ENCODE measurements around the gene SPEN.

SPEN gene

DNA sequence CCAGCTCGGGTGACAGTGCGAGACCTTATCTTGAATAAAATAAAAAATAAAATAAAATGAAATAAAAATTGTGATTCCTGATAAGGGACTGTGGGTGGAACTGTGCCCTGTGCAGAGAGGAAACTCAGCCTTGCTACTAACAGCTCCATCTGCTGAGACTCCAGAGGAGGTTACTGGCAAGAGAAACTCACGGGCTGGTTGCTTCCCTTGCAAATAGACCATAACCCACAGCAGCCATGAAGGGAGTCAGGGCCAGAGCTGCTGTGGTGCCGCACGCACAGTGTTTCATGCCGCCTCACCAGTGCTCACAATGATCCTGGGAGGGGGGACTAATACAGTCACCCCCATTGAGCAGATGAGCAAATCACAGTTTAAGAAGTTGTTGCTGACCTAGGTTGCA, 114.7 kb downstream of the SPEN start:
- H3K27me3 Mint-ChIP-seq, result no peaks in the 10 kb centered on the region
- H3K4me1 Mint-ChIP-seq, result peaks cover 55% of the 10 kb centered on the region
- H3K4me3 Mint-ChIP-seq, result no peak overlapping the region
- H3K9me3 Mint-ChIP-seq, result no peaks in the 10 kb centered on the region
- no peak for DNase-seq
- H3K36me3 Mint-ChIP-seq, result peaks cover 21% of the 10 kb centered on the region
- CTCF ChIA-PET, result interaction anchor here (1.0 to 1.5 kb wide), 2 partner anchors 11 to 159 kb away, joined by 3 read pairs; no protein-coding TSS in a partner anchor
- H3K27ac Mint-ChIP-seq, result no peak overlapping the region

DNA sequence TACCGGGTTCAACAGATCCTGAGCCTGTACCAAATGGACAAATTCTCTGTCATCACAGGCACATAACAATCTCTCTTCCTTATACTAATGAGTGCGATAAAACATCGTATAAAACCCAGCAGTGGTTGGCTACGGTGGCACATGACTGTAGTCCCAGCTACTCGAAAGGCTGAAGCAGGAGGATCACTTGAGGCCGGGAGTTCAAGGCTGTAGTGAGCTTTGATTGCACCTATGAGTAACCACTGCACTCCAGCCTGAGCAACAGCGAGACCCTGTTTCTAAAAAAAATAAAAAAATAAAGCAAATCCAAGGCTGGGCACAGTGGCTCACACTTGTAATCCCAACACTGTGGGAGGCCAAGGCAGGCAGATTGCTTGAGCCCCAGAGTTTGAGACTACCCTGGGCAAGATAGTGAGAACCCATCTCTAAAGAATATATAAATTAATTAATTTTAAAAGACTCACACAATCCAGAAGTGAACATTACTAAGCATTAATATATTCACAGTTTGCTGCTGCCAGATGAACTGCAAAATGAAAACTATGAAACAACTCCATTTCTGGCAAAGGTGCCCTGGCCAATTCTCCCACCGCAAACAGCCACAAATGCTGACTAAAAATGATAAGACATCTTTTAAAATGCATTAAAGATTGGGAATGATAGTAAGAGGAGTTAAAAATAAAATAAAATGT, 115.3 kb downstream of the SPEN start:
- Mint-ChIP-seq H3K4me1 (peaks cover 55% of the 10 kb centered on the region), H3K4me3 (no peak overlapping the region), H3K36me3 (peaks cover 22% of the 10 kb centered on the region), H3K27ac (peak overlapping the region; percentile 74), H3K27me3 (no peaks in the 10 kb centered on the region), H3K9me3 (no peaks in the 10 kb centered on the region)
- no peak for DNase-seq
- CTCF ChIA-PET, result interaction anchor here (1.0 to 1.5 kb wide), 2 partner anchors 12 to 159 kb away, joined by 3 read pairs; no protein-coding TSS in a partner anchor

DNA sequence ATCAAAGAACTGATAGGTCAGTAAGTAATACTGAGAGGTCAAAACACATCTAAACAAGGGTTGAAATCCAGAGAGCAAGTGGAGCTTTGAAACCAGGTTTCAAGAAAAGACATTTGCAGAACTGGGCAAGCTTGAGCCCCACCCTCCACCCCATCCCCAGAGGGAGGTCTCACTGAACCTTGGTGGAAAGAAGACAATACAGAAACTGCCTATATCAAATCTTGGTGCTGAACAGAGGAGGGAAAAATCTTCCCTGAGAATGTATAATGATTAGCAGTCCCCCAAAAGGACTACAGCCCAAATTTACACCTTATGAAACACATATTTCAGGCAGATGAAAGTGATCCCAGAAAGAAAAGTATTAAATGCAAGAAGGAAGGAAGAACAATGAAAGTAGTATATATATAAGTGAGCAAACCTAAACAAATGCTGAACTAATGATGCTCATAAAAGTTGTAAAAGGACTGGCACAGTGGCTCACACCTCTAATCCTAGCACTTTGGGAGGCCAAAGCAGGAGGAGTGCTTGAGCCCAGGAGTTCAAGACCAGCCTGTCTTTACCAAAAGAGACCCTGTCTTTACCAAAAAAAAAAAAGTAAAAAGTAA, 116.0 kb downstream of the SPEN start:
- H3K27me3 Mint-ChIP-seq, result no peaks in the 10 kb centered on the region
- peak overlapping the region; percentile 74 for H3K27ac Mint-ChIP-seq
- H3K4me3 Mint-ChIP-seq, result no peak overlapping the region
- no peak for DNase-seq
- peaks cover 28% of the 10 kb centered on the region for H3K36me3 Mint-ChIP-seq
- no peaks in the 10 kb centered on the region for H3K9me3 Mint-ChIP-seq
- peaks cover 57% of the 10 kb centered on the region for H3K4me1 Mint-ChIP-seq
- CTCF ChIA-PET, result no interaction called here

- no peak for DNase-seq
- Mint-ChIP-seq H3K27me3 (no peaks in the 10 kb centered on the region), H3K4me3 (no peak overlapping the region), H3K4me1 (peaks cover 56% of the 10 kb centered on the region), H3K27ac (peak overlapping the region; percentile 37), H3K36me3 (peaks cover 28% of the 10 kb centered on the region), H3K9me3 (no peaks in the 10 kb centered on the region)
- CTCF ChIA-PET, result interaction anchor here (0.7 kb wide), 1 partner anchor 9 kb away, joined by 3 read pairs; no protein-coding TSS in a partner anchor
Measured at GRCh38 chr1:15963968-15964648, 116.6 kb downstream of the SPEN start.

GRCh38 chr1:15965228-15965767, 117.8 kb downstream of the SPEN start:
- H3K27ac Mint-ChIP-seq, result peak overlapping the region; percentile 86
- peaks cover 54% of the 10 kb centered on the region for H3K4me1 Mint-ChIP-seq
- H3K36me3 Mint-ChIP-seq, result peaks cover 37% of the 10 kb centered on the region
- H3K27me3 Mint-ChIP-seq, result no peaks in the 10 kb centered on the region
- DNase-seq, result no peak
- no peak overlapping the region for H3K4me3 Mint-ChIP-seq
- H3K9me3 Mint-ChIP-seq, result no peaks in the 10 kb centered on the region
- CTCF ChIA-PET, result no interaction called here

- H3K4me3 Mint-ChIP-seq, result peak overlapping the region; percentile 39
- H3K27ac Mint-ChIP-seq, result peak overlapping the region; percentile 86
- peaks cover 56% of the 10 kb centered on the region for H3K4me1 Mint-ChIP-seq
- CTCF ChIA-PET, result interaction anchor here (0.6 kb wide), 1 partner anchor 341 kb away, joined by 4 read pairs; no protein-coding TSS in a partner anchor
- H3K36me3 Mint-ChIP-seq, result peaks cover 43% of the 10 kb centered on the region
- peak; percentile 69 for DNase-seq
- no peaks in the 10 kb centered on the region for H3K27me3 Mint-ChIP-seq
- H3K9me3 Mint-ChIP-seq, result no peaks in the 10 kb centered on the region
Measured at GRCh38 chr1:15966081-15966955, 118.8 kb downstream of the SPEN start.

- CTCF ChIA-PET, result no interaction called here
- H3K4me3 Mint-ChIP-seq, result no peak overlapping the region
Measured at GRCh38 chr1:15966956-15967344, 119.4 kb downstream of the SPEN start.

GRCh38 chr1:15968172-15968571, 120.7 kb downstream of the SPEN start:
- Mint-ChIP-seq H3K27ac (no peak overlapping the region), H3K4me3 (no peak overlapping the region)

More at GRCh38 chr1:15966956-15967344, 119.4 kb downstream of the SPEN start:
- H3K36me3 Mint-ChIP-seq, result peaks cover 45% of the 10 kb centered on the region
- no peaks in the 10 kb centered on the region for H3K9me3 Mint-ChIP-seq
- peak overlapping the region; percentile 42 for H3K27ac Mint-ChIP-seq
- DNase-seq, result no peak
- H3K4me1 Mint-ChIP-seq, result peaks cover 57% of the 10 kb centered on the region
- no peaks in the 10 kb centered on the region for H3K27me3 Mint-ChIP-seq

GRCh38 chr1:15969321-15969880, 121.9 kb downstream of the SPEN start:
- no peaks in the 10 kb centered on the region for H3K9me3 Mint-ChIP-seq
- peaks cover 58% of the 10 kb centered on the region for H3K36me3 Mint-ChIP-seq
- H3K4me3 Mint-ChIP-seq, result no peak overlapping the region
- no peak overlapping the region for H3K27ac Mint-ChIP-seq
- no peaks in the 10 kb centered on the region for H3K27me3 Mint-ChIP-seq
- no peak for DNase-seq
- CTCF ChIA-PET, result no interaction called here
- peaks cover 54% of the 10 kb centered on the region for H3K4me1 Mint-ChIP-seq

More at GRCh38 chr1:15968172-15968571, 120.7 kb downstream of the SPEN start:
- Mint-ChIP-seq H3K4me1 (peaks cover 59% of the 10 kb centered on the region), H3K36me3 (peaks cover 56% of the 10 kb centered on the region), H3K9me3 (no peaks in the 10 kb centered on the region), H3K27me3 (no peaks in the 10 kb centered on the region)
- no peak for DNase-seq
- CTCF ChIA-PET, result no interaction called here

DNA sequence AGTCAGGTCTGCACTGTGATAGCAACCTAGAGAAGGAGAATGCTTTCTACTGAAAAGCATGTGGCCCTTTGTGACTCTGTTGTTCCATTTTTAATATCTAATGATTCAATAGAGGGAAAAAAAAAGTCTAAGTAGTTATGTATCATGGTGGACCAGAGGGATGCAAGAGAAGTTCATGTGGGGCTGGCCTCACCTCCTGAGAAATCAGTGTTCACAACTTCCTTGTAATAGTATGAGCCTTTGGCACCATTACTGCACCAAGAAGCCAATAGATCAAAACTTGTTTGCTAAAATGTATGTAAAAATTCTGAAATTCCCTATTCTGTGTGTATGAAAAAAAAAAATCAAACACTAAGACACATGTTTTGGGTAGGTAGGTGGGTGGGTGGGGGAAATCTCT, 123.4 kb downstream of the SPEN start:
- DNase-seq, result no peak
- no peak overlapping the region for H3K4me3 Mint-ChIP-seq
- CTCF ChIA-PET, result no interaction called here
- no peaks in the 10 kb centered on the region for H3K27me3 Mint-ChIP-seq
- H3K4me1 Mint-ChIP-seq, result peaks cover 51% of the 10 kb centered on the region
- no peaks in the 10 kb centered on the region for H3K9me3 Mint-ChIP-seq
- H3K36me3 Mint-ChIP-seq, result peaks cover 51% of the 10 kb centered on the region
- no peak overlapping the region for H3K27ac Mint-ChIP-seq

GRCh38 chr1:15972409-15972808, 124.9 kb downstream of the SPEN start:
- CTCF ChIA-PET, result no interaction called here
- Mint-ChIP-seq H3K4me1 (peaks cover 44% of the 10 kb centered on the region), H3K36me3 (peaks cover 46% of the 10 kb centered on the region), H3K4me3 (no peak overlapping the region), H3K9me3 (peaks cover 5% of the 10 kb centered on the region), H3K27ac (no peak overlapping the region), H3K27me3 (no peaks in the 10 kb centered on the region)
- DNase-seq, result no peak

DNA sequence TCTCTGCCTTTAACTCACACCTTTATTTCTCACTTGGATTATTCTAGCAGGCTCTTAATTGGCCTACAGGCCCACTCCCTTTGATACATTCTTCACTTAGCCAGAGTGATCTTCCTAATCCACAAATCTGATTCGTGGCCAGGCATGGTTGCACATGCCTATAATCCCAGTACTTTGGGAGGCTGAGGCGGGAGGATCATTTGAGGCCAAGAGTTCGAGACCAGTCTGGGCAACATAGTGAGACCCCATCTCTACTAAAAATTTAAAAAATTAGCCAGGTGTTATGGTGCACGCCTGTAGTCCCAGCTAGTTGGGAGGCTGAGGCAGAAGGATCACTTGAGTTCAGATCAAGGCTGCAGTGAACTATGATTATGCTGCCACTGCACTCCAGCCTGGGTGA, 126.3 kb downstream of the SPEN start:
- Mint-ChIP-seq H3K27me3 (no peaks in the 10 kb centered on the region), H3K4me1 (peaks cover 33% of the 10 kb centered on the region), H3K27ac (no peak overlapping the region), H3K4me3 (no peak overlapping the region), H3K36me3 (peaks cover 37% of the 10 kb centered on the region), H3K9me3 (peaks cover 5% of the 10 kb centered on the region)
- no peak for DNase-seq
- CTCF ChIA-PET, result interaction anchor here (1.0 kb wide), 1 partner anchor 10 kb away, joined by 3 read pairs; no protein-coding TSS in a partner anchor

GRCh38 chr1:15974855-15975254, 127.3 kb downstream of the SPEN start:
- DNase-seq, result no peak
- no peaks in the 10 kb centered on the region for H3K27me3 Mint-ChIP-seq
- H3K36me3 Mint-ChIP-seq, result peaks cover 32% of the 10 kb centered on the region
- peak overlapping the region; percentile 89 for H3K4me3 Mint-ChIP-seq
- CTCF ChIA-PET, result no interaction called here
- H3K9me3 Mint-ChIP-seq, result peaks cover 5% of the 10 kb centered on the region
- H3K27ac Mint-ChIP-seq, result peak overlapping the region; percentile 42
- peaks cover 33% of the 10 kb centered on the region for H3K4me1 Mint-ChIP-seq

Measured in activated naive CD4-positive, alpha-beta T cell treated with anti-CD3 and anti-CD28 coated beads, Interleukin-2, amount 10 ng/mL, durations not matched to agents 7 days and 5 days (primary cell).